H9 (cell line): ENCODE measurements around the gene KIAA0825. TPM values are rescaled to one million over a fixed set of nuclear protein-coding genes. Genes with fewer than 3 reads are reported as not detected.

Experiments
- DNase-seq: peaks from one replicate; pipeline ENCODE4 v3.0.0-alpha.2; 2017
- H2AFZ ChIP-seq: one replicate; pipeline ENCODE4 v1.6.1; 2013; ENCODE audit warnings: mild to moderate bottlenecking, low read length, control low read depth, moderate library complexity
- H2AK5ac ChIP-seq: 2 replicates; pipeline ENCODE4 v1.6.1; 2013; ENCODE audit warnings: low read length, control low read depth, mixed read lengths; ENCODE audit not compliant: insufficient read length
- H2BK120ac ChIP-seq: one replicate; pipeline ENCODE4 v1.6.1; 2013; ENCODE audit warnings: low read depth, mild to moderate bottlenecking, low read length, control low read depth, inconsistent platforms; ENCODE audit not compliant: poor library complexity, severe bottlenecking
- H2BK12ac ChIP-seq: 2 replicates; pipeline ENCODE4 v1.6.1; 2013; ENCODE audit warnings: low read length, control low read depth, mixed read lengths, low read depth; ENCODE audit not compliant: insufficient read length
- H2BK15ac ChIP-seq: 2 replicates; pipeline ENCODE4 v1.6.1; 2013; ENCODE audit warnings: low read depth, low read length, control low read depth
- H2BK20ac ChIP-seq: one replicate; pipeline ENCODE4 v1.6.1; 2013; ENCODE audit warnings: low read depth, mild to moderate bottlenecking, low read length, control low read depth, inconsistent platforms; ENCODE audit not compliant: poor library complexity, severe bottlenecking
- H2BK5ac ChIP-seq: 2 replicates; pipeline ENCODE4 v1.6.1; 2013; ENCODE audit warnings: low read length, control low read depth, mixed read lengths; ENCODE audit not compliant: insufficient read length
- H3K14ac ChIP-seq: 2 replicates; pipeline ENCODE4 v1.6.1; 2013; ENCODE audit warnings: low read length, control low read depth; ENCODE audit not compliant: insufficient read depth
- H3K18ac ChIP-seq: 2 replicates; pipeline ENCODE4 v1.6.1; 2013; ENCODE audit warnings: low read depth, mild to moderate bottlenecking, mixed read lengths, low read length, control low read depth; ENCODE audit not compliant: insufficient read length
- H3K23ac ChIP-seq: 2 replicates; pipeline ENCODE4 v1.6.1; 2013; ENCODE audit warnings: low read length, control low read depth, mixed read lengths, low read depth; ENCODE audit not compliant: insufficient read length
- H3K23me2 ChIP-seq: 2 replicates; pipeline ENCODE4 v1.6.1; 2013; ENCODE audit warnings: low read depth, mild to moderate bottlenecking, mixed read lengths, low read length, control low read depth; ENCODE audit not compliant: insufficient read length, poor library complexity, severe bottlenecking
- H3K27ac ChIP-seq: 2 replicates; pipeline ENCODE4 v1.5.1; 2013; ENCODE audit warnings: low read length, control low read depth, mixed read lengths, low read depth; ENCODE audit not compliant: insufficient read length
- H3K27me3 ChIP-seq: 2 replicates; pipeline ENCODE4 v1.6.1; 2013; ENCODE audit warnings: low read length, control low read depth, inconsistent platforms; ENCODE audit not compliant: insufficient read depth
- H3K4ac ChIP-seq: 2 replicates; pipeline ENCODE4 v1.6.1; 2013; ENCODE audit warnings: low read depth, mild to moderate bottlenecking, control low read depth, inconsistent platforms, low read length, moderate library complexity
- H3K4me1 ChIP-seq: 2 replicates; pipeline ENCODE4 v1.6.1; 2013; ENCODE audit warnings: low read length, control low read depth, inconsistent platforms; ENCODE audit not compliant: insufficient read depth
- H3K4me2 ChIP-seq: 2 replicates; pipeline ENCODE4 v1.6.1; 2013; ENCODE audit warnings: low read length, control low read depth, mixed read lengths; ENCODE audit not compliant: insufficient read length, insufficient read depth
- H3K56ac ChIP-seq: 2 replicates; pipeline ENCODE4 v1.6.1; 2013; ENCODE audit warnings: low read depth, mild to moderate bottlenecking, mixed read lengths, low read length, control low read depth; ENCODE audit not compliant: insufficient read length
- H3K79me1 ChIP-seq: 2 replicates; pipeline ENCODE4 v1.6.1; 2013; ENCODE audit warnings: low read depth, mild to moderate bottlenecking, moderate library complexity, low read length, control low read depth, inconsistent platforms; ENCODE audit not compliant: insufficient read depth, poor library complexity, severe bottlenecking
- H3K79me2 ChIP-seq: 2 replicates; pipeline ENCODE4 v1.6.1; 2013; ENCODE audit warnings: low read length, control low read depth, inconsistent platforms; ENCODE audit not compliant: insufficient read depth
- H3K9ac ChIP-seq: 2 replicates; pipeline ENCODE4 v1.6.1; 2013; ENCODE audit warnings: low read length, control low read depth, mixed read lengths; ENCODE audit not compliant: insufficient read length; ENCODE audit errors: extremely low read depth
- H3K9me3 ChIP-seq: one replicate; pipeline ENCODE4 v1.6.1; 2013; ENCODE audit warnings: low read depth, low read length, inconsistent platforms; ENCODE audit not compliant: control insufficient read depth
- H3T11ph ChIP-seq: one replicate; pipeline ENCODE4 v1.6.1; 2013; ENCODE audit warnings: mild to moderate bottlenecking, low read length, control low read depth, inconsistent platforms
- H4K20me1 ChIP-seq: one replicate; pipeline ENCODE4 v1.6.1; 2013; ENCODE audit not compliant: control insufficient read depth, insufficient read length, insufficient read depth
- H4K5ac ChIP-seq: 2 replicates; pipeline ENCODE4 v1.6.1; 2013; ENCODE audit warnings: low read depth, mild to moderate bottlenecking, mixed read lengths, low read length, control low read depth; ENCODE audit not compliant: insufficient read length
- H4K8ac ChIP-seq: replicated peaks from 2 replicates; pipeline ENCODE4 v1.6.1; 2013; ENCODE audit warnings: low read length, control low read depth, mixed read lengths, low read depth; ENCODE audit not compliant: insufficient read length
- H4K91ac ChIP-seq: 2 replicates; pipeline ENCODE4 v1.6.1; 2013; ENCODE audit warnings: low read depth, mild to moderate bottlenecking, moderate library complexity, mixed read lengths, low read length, control low read depth; ENCODE audit not compliant: insufficient read length
- H3K27ac Mint-ChIP-seq, 3 experiments: 2 replicates in 2 of 3; 3 replicates in 1 of 3; pipeline ENCODE4 v1.8.0; 2020 to 2021; ENCODE audit warnings: mixed read lengths in 3 of 3, mild to moderate bottlenecking in 1 of 3, moderate library complexity in 1 of 3
- H3K27me3 Mint-ChIP-seq: 2 replicates; pipeline ENCODE4 v1.8.0; 2021; ENCODE audit warnings: low read depth, mild to moderate bottlenecking, moderate library complexity, mixed read lengths
- H3K36me3 Mint-ChIP-seq, 3 experiments: 2 replicates in 2 of 3; 3 replicates in 1 of 3; pipeline ENCODE4 v1.8.0; 2020 to 2021; ENCODE audit warnings: low read depth in 3 of 3, mixed read lengths in 3 of 3; ENCODE audit not compliant: insufficient read depth in 1 of 3
- H3K4me1 Mint-ChIP-seq, 2 experiments: 2 replicates each; pipeline ENCODE4 v1.8.0; 2020; ENCODE audit warnings: mixed read lengths in 2 of 2
- H3K4me3 Mint-ChIP-seq, 2 experiments: 2 replicates in 1 of 2; 3 replicates in 1 of 2; pipeline ENCODE4 v1.8.0; 2020 to 2021; ENCODE audit warnings: mild to moderate bottlenecking in 2 of 2, mixed read lengths in 2 of 2, moderate library complexity in 1 of 2
- H3K9me3 Mint-ChIP-seq, 2 experiments: 2 replicates in 1 of 2; 3 replicates in 1 of 2; pipeline ENCODE4 v1.8.0; 2020; ENCODE audit warnings: mild to moderate bottlenecking in 2 of 2, mixed read lengths in 2 of 2, moderate library complexity in 1 of 2
- total RNA-seq: library from RNA; stranded (reverse); gene quantifications from 2 replicates; pipeline ENCODE4 v1.2.1, GENCODE V29; 2021
- TF ChIP-seq, protein P1 (sequence below): fragments of 200-600 bp; sonication (generic); conservative IDR thresholded peaks from 3 replicates; pipeline ENCODE4 v1.8.0; 2021; ENCODE audit warnings: antibody characterized with exemption, mild to moderate bottlenecking

KIAA0825 gene
- total RNA-seq, 1 experiment from 2014 or later: 1.8 TPM

DNA sequence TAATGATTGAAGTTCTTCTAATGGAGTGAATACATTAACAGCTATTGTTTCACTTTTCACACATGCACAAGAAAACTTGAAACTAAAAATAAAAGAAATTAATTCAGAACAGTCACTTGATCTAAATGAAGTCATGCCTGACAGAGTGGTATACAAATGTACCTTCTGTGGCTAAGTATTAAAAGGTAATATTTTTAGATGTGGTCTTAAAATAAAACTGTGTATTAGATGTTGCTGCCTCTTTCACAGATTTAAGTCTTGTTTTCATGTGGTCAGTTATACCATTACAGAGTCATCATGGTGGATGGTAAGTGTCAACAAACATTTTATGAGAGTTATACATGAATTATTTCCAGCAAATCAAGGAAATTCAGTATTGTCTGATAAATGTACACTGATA is 47.0 kb downstream of the KIAA0825 start:
- H3K27ac ChIP-seq: no peak overlapping the region
- H3K9me3 ChIP-seq: no peaks in the 10 kb centered on the region
- H3K18ac ChIP-seq: no peak overlapping the region
- H3K79me2 ChIP-seq: no peaks in the 10 kb centered on the region
- no peaks in the 10 kb centered on the region for H4K20me1 ChIP-seq
- no peaks in the 10 kb centered on the region for H3K36me3 Mint-ChIP-seq
- H3K56ac ChIP-seq: no peak overlapping the region
- no peak for DNase-seq
- no peaks in the 10 kb centered on the region for H3K79me1 ChIP-seq
- H3K4me2 ChIP-seq: no peak overlapping the region
- H3K9ac ChIP-seq: no peak overlapping the region
- H4K91ac ChIP-seq: no peak overlapping the region
- H3K23me2 ChIP-seq: no peaks in the 10 kb centered on the region
- H4K5ac ChIP-seq: no peak overlapping the region
- no peaks in the 10 kb centered on the region for H3K27me3 ChIP-seq
- H2AK5ac ChIP-seq: no peak overlapping the region
- no peak overlapping the region for H4K8ac ChIP-seq
- peaks cover 8 to 13% of the 10 kb centered on the region in 2 experiments for H3K4me1 Mint-ChIP-seq
- H3T11ph ChIP-seq: no peak overlapping the region
- no peak overlapping the region for H2AFZ ChIP-seq
- no peaks in the 10 kb centered on the region; the same call in 1 of the 2 replicates for H3K27me3 Mint-ChIP-seq
- no peak overlapping the region for H3K14ac ChIP-seq
- H3K27ac Mint-ChIP-seq: no peak overlapping the region
- H3K9me3 Mint-ChIP-seq: no peaks in the 10 kb centered on the region
- H3K4ac ChIP-seq: no peak overlapping the region
- no peak overlapping the region for H3K23ac ChIP-seq
- no peak overlapping the region for H2BK120ac ChIP-seq
- no peak overlapping the region for H2BK5ac ChIP-seq
- no peak overlapping the region for H2BK20ac ChIP-seq
- H3K4me1 ChIP-seq: no peaks in the 10 kb centered on the region; the same call in 1 of the 2 replicates
- no peak overlapping the region for H3K4me3 Mint-ChIP-seq
- TF ChIP-seq, protein P1, sequence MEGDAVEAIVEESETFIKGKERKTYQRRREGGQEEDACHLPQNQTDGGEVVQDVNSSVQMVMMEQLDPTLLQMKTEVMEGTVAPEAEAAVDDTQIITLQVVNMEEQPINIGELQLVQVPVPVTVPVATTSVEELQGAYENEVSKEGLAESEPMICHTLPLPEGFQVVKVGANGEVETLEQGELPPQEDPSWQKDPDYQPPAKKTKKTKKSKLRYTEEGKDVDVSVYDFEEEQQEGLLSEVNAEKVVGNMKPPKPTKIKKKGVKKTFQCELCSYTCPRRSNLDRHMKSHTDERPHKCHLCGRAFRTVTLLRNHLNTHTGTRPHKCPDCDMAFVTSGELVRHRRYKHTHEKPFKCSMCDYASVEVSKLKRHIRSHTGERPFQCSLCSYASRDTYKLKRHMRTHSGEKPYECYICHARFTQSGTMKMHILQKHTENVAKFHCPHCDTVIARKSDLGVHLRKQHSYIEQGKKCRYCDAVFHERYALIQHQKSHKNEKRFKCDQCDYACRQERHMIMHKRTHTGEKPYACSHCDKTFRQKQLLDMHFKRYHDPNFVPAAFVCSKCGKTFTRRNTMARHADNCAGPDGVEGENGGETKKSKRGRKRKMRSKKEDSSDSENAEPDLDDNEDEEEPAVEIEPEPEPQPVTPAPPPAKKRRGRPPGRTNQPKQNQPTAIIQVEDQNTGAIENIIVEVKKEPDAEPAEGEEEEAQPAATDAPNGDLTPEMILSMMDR: no peak
- H2BK12ac ChIP-seq: no peak overlapping the region
- H2BK15ac ChIP-seq: no peak overlapping the region
